IMR-90 (cell line): ENCODE measurements around the gene ANXA3. TPM values are rescaled to one million over a fixed set of nuclear protein-coding genes. Genes with fewer than 3 reads are reported as not detected.

Source experiments
- ATAC-seq: fragments of 200-7000 bp; cut with Tn5 transposase; 2 replicates; pipeline ENCODE4 v1.9.1; 2020; ENCODE audit warnings: low read depth, mild to moderate bottlenecking, moderate library complexity
- BruUV-seq: library from RNA; stranded (reverse); fragments of 400-500 nt; replicated peaks from 2 replicates; lab custom pipeline; 2021; lab: Mats Ljungman, UMichigan
- CTCF ChIA-PET: fragments of 300-600 bp; formaldehyde crosslinking; extraction: SDS; loops from one replicate; lab custom pipeline; 2021; ENCODE audit warnings: antibody characterized with exemption; lab: Yijun Ruan, JAX
- POLR2A ChIA-PET: fragments of 300-600 bp; sonication (Branson Sonifier 250); formaldehyde crosslinking; loops from one replicate; lab custom pipeline; 2022; ENCODE audit warnings: antibody characterized with exemption; ENCODE audit not compliant: unreplicated experiment; lab: Charles Lee
- DNase-seq: peaks from one replicate; pipeline ENCODE4 v3.0.0; 2013
- H2AFZ ChIP-seq: replicated peaks from 2 replicates; pipeline ENCODE3; 2013; ENCODE audit warnings: low read length, mild to moderate bottlenecking; ENCODE audit not compliant: poor library complexity
- H2AK5ac ChIP-seq: 2 replicates; pipeline ENCODE4 v1.6.1; 2013; ENCODE audit warnings: low read depth, low read length, inconsistent platforms
- H2AK9ac ChIP-seq: replicated peaks from 2 replicates; pipeline ENCODE3; 2013; ENCODE audit warnings: mild to moderate bottlenecking, low read depth, low read length, moderate library complexity; ENCODE audit not compliant: poor library complexity
- H2BK120ac ChIP-seq: 2 replicates; pipeline ENCODE4 v1.6.1; 2013; ENCODE audit warnings: low read depth, low read length, inconsistent platforms
- H2BK15ac ChIP-seq: 3 replicates; pipeline ENCODE4 v1.6.1; 2013; ENCODE audit warnings: low read depth, low read length, inconsistent platforms
- H2BK20ac ChIP-seq: 2 replicates; pipeline ENCODE4 v1.6.1; 2013; ENCODE audit warnings: low read depth, mild to moderate bottlenecking, inconsistent platforms, low read length, moderate library complexity
- H2BK5ac ChIP-seq: 2 replicates; pipeline ENCODE4 v1.6.1; 2013; ENCODE audit warnings: mild to moderate bottlenecking, low read depth, low read length, inconsistent platforms; ENCODE audit not compliant: poor library complexity, severe bottlenecking
- H3K14ac ChIP-seq: replicated peaks from 2 replicates; pipeline ENCODE4 v1.6.1; 2013; ENCODE audit warnings: low read depth, low read length, inconsistent platforms
- H3K18ac ChIP-seq: 2 replicates; pipeline ENCODE4 v1.6.1; 2013; ENCODE audit warnings: low read depth, low read length, control low read depth
- H3K23ac ChIP-seq: 2 replicates; pipeline ENCODE4 v1.6.1; 2013; ENCODE audit warnings: low read depth, low read length, inconsistent platforms
- H3K27ac ChIP-seq: 2 replicates; pipeline ENCODE4 v1.5.1; 2013; ENCODE audit warnings: mild to moderate bottlenecking, control low read depth, low read length; ENCODE audit not compliant: insufficient read depth
- H3K27me3 ChIP-seq: 2 replicates; pipeline ENCODE4 v1.6.1; 2013; ENCODE audit warnings: low read length; ENCODE audit not compliant: control insufficient read depth, insufficient read depth
- H3K36me3 ChIP-seq: 2 replicates; pipeline ENCODE4 v1.6.1; 2013; ENCODE audit warnings: low read length, mixed read lengths; ENCODE audit not compliant: control insufficient read depth, insufficient read depth
- H3K4ac ChIP-seq: 2 replicates; pipeline ENCODE4 v1.6.1; 2013; ENCODE audit warnings: low read depth, low read length, inconsistent platforms
- H3K4me1 ChIP-seq: 2 replicates; pipeline ENCODE4 v1.6.1; 2013; ENCODE audit warnings: low read length, mixed read lengths; ENCODE audit not compliant: control insufficient read depth, insufficient read depth
- H3K4me2 ChIP-seq: 2 replicates; pipeline ENCODE4 v1.6.1; 2013; ENCODE audit warnings: low read depth, mild to moderate bottlenecking, control low read depth, low read length, moderate library complexity
- H3K4me3 ChIP-seq: 2 replicates; pipeline ENCODE4 v1.5.1; 2013; ENCODE audit warnings: low read depth, mild to moderate bottlenecking, control low read depth, low read length, moderate library complexity; ENCODE audit not compliant: insufficient read depth
- H3K56ac ChIP-seq: 2 replicates; pipeline ENCODE4 v1.6.1; 2013; ENCODE audit warnings: low read length, inconsistent platforms; ENCODE audit not compliant: insufficient read depth; ENCODE audit errors: extremely low read depth
- H3K79me1 ChIP-seq, 2 experiments: 2 replicates each; pipeline ENCODE4 v1.6.1; 2013; ENCODE audit warnings: low read length in 2 of 2, inconsistent platforms in 1 of 2, low read depth in 1 of 2
- H3K9ac ChIP-seq: 2 replicates; pipeline ENCODE4 v1.6.1; 2013; ENCODE audit warnings: low read depth, low read length, control low read depth
- H3K9me1 ChIP-seq: 2 replicates; pipeline ENCODE4 v1.6.1; 2013; ENCODE audit warnings: low read length, inconsistent platforms; ENCODE audit not compliant: insufficient read depth
- H3K9me3 ChIP-seq: 2 replicates; pipeline ENCODE4 v1.6.1; 2013; ENCODE audit warnings: low read length; ENCODE audit not compliant: control insufficient read depth, insufficient read depth
- H4K20me1 ChIP-seq: 2 replicates; pipeline ENCODE4 v1.6.1; 2013; ENCODE audit warnings: low read length, inconsistent platforms; ENCODE audit not compliant: insufficient read depth
- H4K5ac ChIP-seq: 2 replicates; pipeline ENCODE4 v1.6.1; 2013; ENCODE audit warnings: mild to moderate bottlenecking, low read depth, low read length, control low read depth
- H4K8ac ChIP-seq, 2 experiments: 2 replicates each; pipeline ENCODE4 v1.6.1; 2013; ENCODE audit warnings: low read depth in 2 of 2, low read length in 2 of 2, control low read depth in 1 of 2, inconsistent platforms in 1 of 2
- H4K91ac ChIP-seq: 2 replicates; pipeline ENCODE4 v1.6.1; 2013; ENCODE audit warnings: low read depth, low read length, inconsistent platforms; ENCODE audit not compliant: insufficient read depth
- BHLHE40 ChIP-seq: fragments of 150-350 bp; IDR thresholded peaks from 2 replicates; pipeline ENCODE4 v1.6.1; 2016; ENCODE audit warnings: mild to moderate bottlenecking, low read depth, low read length
- MAFK ChIP-seq: IDR thresholded peaks from 2 replicates; pipeline ENCODE4 v1.6.1; 2012; ENCODE audit warnings: low read depth, low read length, improper control_type of control experiment
- MAZ ChIP-seq: IDR thresholded peaks from 2 replicates; pipeline ENCODE4 v1.6.1; 2012; ENCODE audit warnings: low read depth, mild to moderate bottlenecking, low read length, improper control_type of control experiment, moderate library complexity, borderline replicate concordance
- NFE2L2 ChIP-seq: fragments of 150-350 bp; IDR thresholded peaks from 2 replicates; pipeline ENCODE4 v1.6.1; 2016; ENCODE audit warnings: low read depth, mild to moderate bottlenecking, low read length
- RCOR1 ChIP-seq: IDR thresholded peaks from 2 replicates; pipeline ENCODE4 v1.6.1; 2012; ENCODE audit warnings: mild to moderate bottlenecking, low read length, improper control_type of control experiment; ENCODE audit not compliant: insufficient replicate concordance
- WGBS, 2 experiments: methylation state at CpG; one replicate each; pipeline versions ENCODE4 v1.1.5 to v1.1.7; 2013; ENCODE audit warnings: missing lambda C conversion rate in 2 of 2; ENCODE audit not compliant: insufficient read length in 1 of 2; ENCODE audit errors: extremely low coverage in 2 of 2; 5-methylcytosine and 5-hydroxymethylcytosine counted together
- dilution Hi-C: fragments of 300-500 bp; cut with HindIII; formaldehyde crosslinking; loops from one replicate; pipeline ENCODE4 v1.14.3; 2018; ENCODE audit warnings: low sequenced_read_pairs; ENCODE audit not compliant: unreplicated experiment
- in situ Hi-C: fragments of 300-500 bp; cut with MboI; formaldehyde crosslinking; loops from 3 replicates; pipeline ENCODE4 v1.14.3; 2019; ENCODE audit warnings: low sequenced_read_pairs, inconsistent platforms, mixed read lengths
- intact Hi-C: fragments of 100-400 bp; cut with micrococcal nuclease; formaldehyde crosslinking; loops from 2 replicates; pipeline ENCODE4 v1.10.0; 2022
- polyA plus RNA-seq, 3 experiments: library from polyadenylated mRNA; depleted of rRNA; stranded (reverse); fragments of >200 nt; gene quantifications; 2 replicates each; pipeline ENCODE4 v1.2.3, GENCODE V29; 2012; ENCODE audit warnings: low replicate concordance in 1 of 3
- total RNA-seq: library from RNA; depleted of rRNA; stranded (reverse); fragments of >200 nt; gene quantifications from 2 replicates; pipeline ENCODE4 v1.2.3, GENCODE V29; 2012
- TF ChIP-seq, protein P1 (sequence below): conservative IDR thresholded peaks from 2 replicates; pipeline ENCODE4 v1.5.1; 2012; ENCODE audit warnings: mild to moderate bottlenecking, low read depth, low read length, improper control_type of control experiment

ANXA3 gene
- total and polyA plus RNA-seq, 2 of the 4 experiments (the other 2 are of a cell fraction), result 4.2 to 5.0 TPM

- no peak overlapping the region for H3K9ac ChIP-seq
- H4K5ac ChIP-seq, result no peak overlapping the region
- DNase-seq (no peak), ATAC-seq (no peak)
- H3K4me1 ChIP-seq, result peaks cover 8% of the 10 kb centered on the region
- H4K20me1 ChIP-seq, result no peaks in the 10 kb centered on the region
- no peaks in the 10 kb centered on the region for H3K36me3 ChIP-seq
- no peak overlapping the region for H4K91ac ChIP-seq
- no peak overlapping the region for H3K4ac ChIP-seq
- no peak overlapping the region for H4K8ac ChIP-seq
- H3K4me3 ChIP-seq, result no peak overlapping the region
- no peak overlapping the region for H2AK9ac ChIP-seq
- no peak overlapping the region for H2BK120ac ChIP-seq
- H3K79me1 ChIP-seq, result no peaks in the 10 kb centered on the region
- no peak overlapping the region for H3K23ac ChIP-seq
- intact Hi-C loops (no loop called here), in situ Hi-C loops (no loop called here), dilution Hi-C loops (no loop called here)
- no peaks in the 10 kb centered on the region for H3K9me3 ChIP-seq
- BruUV-seq, result no TSS peak
- H3K27ac ChIP-seq, result no peak overlapping the region
- no peak overlapping the region for H2BK5ac ChIP-seq
- POLR2A ChIA-PET, result no interaction called here
- no peaks in the 10 kb centered on the region for H3K27me3 ChIP-seq
- no peak overlapping the region for H2AFZ ChIP-seq
- no CpG with 5 or more reads among the region's 1 CpG for WGBS, 2 experiments
- H3K18ac ChIP-seq, result no peak overlapping the region
- H2BK15ac ChIP-seq, result no peak overlapping the region
- TF ChIP-seq RCOR1 (no peak), NFE2L2 (no peak), BHLHE40 (no peak), MAZ (no peak), MAFK (no peak)
- TF ChIP-seq, protein P1, sequence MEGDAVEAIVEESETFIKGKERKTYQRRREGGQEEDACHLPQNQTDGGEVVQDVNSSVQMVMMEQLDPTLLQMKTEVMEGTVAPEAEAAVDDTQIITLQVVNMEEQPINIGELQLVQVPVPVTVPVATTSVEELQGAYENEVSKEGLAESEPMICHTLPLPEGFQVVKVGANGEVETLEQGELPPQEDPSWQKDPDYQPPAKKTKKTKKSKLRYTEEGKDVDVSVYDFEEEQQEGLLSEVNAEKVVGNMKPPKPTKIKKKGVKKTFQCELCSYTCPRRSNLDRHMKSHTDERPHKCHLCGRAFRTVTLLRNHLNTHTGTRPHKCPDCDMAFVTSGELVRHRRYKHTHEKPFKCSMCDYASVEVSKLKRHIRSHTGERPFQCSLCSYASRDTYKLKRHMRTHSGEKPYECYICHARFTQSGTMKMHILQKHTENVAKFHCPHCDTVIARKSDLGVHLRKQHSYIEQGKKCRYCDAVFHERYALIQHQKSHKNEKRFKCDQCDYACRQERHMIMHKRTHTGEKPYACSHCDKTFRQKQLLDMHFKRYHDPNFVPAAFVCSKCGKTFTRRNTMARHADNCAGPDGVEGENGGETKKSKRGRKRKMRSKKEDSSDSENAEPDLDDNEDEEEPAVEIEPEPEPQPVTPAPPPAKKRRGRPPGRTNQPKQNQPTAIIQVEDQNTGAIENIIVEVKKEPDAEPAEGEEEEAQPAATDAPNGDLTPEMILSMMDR, result no peak
- CTCF ChIA-PET, result interaction anchor here (1.0 kb wide), 1 partner anchor 11 kb away, joined by 4 read pairs; no protein-coding TSS in a partner anchor
- no peak overlapping the region for H3K14ac ChIP-seq
- no peak overlapping the region for H2AK5ac ChIP-seq
- H3K9me1 ChIP-seq, result peaks cover 4% of the 10 kb centered on the region; the same call in 1 of the 2 replicates
- no peak overlapping the region for H3K56ac ChIP-seq
- no peak overlapping the region for H3K4me2 ChIP-seq
- no peak overlapping the region for H2BK20ac ChIP-seq
These were observed 20.2 kb downstream of the ANXA3 start for GRCh38 chr4:78571804-78572203.
